ENCODE measurements around the gene AFAP1L1.
A peak's percentile ranks its signal among the peaks of the same experiment; 100 is the strongest.

AFAP1L1 gene

DNA sequence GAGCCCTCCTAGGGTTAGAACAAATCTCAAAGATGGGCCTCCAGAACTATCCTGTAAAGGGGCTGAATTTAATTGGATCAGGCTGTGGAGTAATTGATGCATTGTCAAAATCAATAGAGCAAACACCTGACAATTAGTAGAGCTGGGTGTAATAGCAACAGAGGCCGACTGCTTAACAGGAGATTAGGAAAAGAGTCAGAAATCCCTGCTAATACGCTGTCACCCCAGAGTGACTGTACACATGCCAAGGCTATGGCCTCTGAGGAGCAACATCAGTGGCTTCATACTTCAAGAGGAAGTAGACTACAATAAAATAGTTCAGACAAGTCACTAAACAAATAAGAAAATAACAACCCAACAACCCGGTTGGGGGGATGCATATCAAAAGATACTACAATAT, 55.0 kb downstream of the AFAP1L1 start:
- Histone ChIP-seq H3K36me3 (no peaks in the 10 kb centered on the region), H3K4me3 (ENCODE audit: low read depth, low read length) (no peak overlapping the region), H3K9me3 (ENCODE audit: severe bottlenecking) (no peaks in the 10 kb centered on the region), H3K27ac (no peak overlapping the region), H3K27me3 (ENCODE audit: insufficient read depth, low read depth, severe bottlenecking) (peaks cover 62% of the 10 kb centered on the region)
- DNase-seq: peak; percentile 66
- TF ChIP-seq, protein P1, sequence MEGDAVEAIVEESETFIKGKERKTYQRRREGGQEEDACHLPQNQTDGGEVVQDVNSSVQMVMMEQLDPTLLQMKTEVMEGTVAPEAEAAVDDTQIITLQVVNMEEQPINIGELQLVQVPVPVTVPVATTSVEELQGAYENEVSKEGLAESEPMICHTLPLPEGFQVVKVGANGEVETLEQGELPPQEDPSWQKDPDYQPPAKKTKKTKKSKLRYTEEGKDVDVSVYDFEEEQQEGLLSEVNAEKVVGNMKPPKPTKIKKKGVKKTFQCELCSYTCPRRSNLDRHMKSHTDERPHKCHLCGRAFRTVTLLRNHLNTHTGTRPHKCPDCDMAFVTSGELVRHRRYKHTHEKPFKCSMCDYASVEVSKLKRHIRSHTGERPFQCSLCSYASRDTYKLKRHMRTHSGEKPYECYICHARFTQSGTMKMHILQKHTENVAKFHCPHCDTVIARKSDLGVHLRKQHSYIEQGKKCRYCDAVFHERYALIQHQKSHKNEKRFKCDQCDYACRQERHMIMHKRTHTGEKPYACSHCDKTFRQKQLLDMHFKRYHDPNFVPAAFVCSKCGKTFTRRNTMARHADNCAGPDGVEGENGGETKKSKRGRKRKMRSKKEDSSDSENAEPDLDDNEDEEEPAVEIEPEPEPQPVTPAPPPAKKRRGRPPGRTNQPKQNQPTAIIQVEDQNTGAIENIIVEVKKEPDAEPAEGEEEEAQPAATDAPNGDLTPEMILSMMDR (IDR thresholded peaks at IDR 0.05; ENCODE audit: low read depth, low read length): no peak

DNA sequence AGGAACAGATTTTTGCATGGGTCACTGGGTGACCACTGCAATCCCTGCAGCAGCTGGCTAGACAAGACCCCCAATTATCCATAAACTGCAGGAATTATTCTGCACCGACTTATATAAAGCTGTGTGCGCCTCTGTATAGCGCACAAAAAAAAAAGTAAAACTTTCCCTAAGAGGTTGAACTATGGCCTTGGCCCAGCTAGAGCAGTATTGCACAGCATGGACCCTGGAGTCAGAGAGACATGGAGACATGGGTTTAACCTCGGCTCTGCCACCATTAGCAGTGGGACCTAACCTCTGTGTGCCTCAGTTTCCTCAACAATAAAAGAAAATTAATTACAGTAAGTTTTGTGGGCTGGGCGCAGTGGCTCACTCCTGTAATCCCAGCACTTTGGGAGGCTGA, 56.5 kb downstream of the AFAP1L1 start:
- no peaks in the 10 kb centered on the region for H3K9me3 ChIP-seq (ENCODE audit: severe bottlenecking)
- H3K27ac ChIP-seq: no peak overlapping the region
- H3K4me3 ChIP-seq (ENCODE audit: low read depth, low read length): no peak overlapping the region
- DNase-seq: no peak
- peaks cover 75% of the 10 kb centered on the region for H3K27me3 ChIP-seq (ENCODE audit: insufficient read depth, low read depth, severe bottlenecking)
- TF ChIP-seq, protein P1 (IDR thresholded peaks at IDR 0.05; ENCODE audit: low read depth, low read length): no peak
- no peaks in the 10 kb centered on the region for H3K36me3 ChIP-seq

DNA sequence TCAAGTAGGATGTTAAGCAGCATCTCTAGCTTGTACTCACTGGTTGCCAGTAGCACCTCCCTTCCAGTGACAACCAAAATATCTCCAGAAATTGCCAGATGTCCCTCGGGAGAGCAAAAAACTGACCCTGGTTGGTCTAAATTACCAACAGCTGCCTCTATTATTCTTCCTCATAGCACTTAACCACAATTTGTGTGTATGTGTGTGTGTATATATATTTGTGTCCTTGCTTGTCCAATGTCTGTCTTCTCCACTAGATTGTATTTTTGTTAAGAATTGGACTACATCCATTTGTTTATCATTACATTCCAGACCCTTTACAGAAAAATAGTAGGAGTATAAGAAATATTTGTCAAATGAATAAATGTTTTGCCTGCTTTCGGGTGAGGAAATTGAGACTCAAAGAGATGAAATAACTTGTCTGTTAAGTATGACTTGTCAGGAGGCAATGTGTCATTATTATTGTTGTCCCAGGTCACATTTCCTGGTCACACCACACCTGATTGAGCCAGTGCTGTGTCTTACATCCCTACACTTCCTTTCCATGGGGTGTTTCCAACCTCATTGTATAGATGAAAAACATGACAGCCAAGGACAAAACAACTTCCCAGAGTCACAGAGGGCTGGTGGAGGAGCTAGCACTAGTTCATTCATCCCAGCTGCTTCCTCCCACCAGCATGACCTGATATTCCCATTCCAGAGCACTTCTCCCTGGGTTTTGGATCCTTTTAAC, 62.2 kb downstream of the AFAP1L1 start:
- no peaks in the 10 kb centered on the region for H3K36me3 ChIP-seq
- TF ChIP-seq, protein P1 (IDR thresholded peaks at IDR 0.05; ENCODE audit: low read depth, low read length): no peak
- DNase-seq: no peak
- no peak overlapping the region for H3K27ac ChIP-seq
- peaks cover 61% of the 10 kb centered on the region for H3K27me3 ChIP-seq (ENCODE audit: insufficient read depth, low read depth, severe bottlenecking)
- no peaks in the 10 kb centered on the region for H3K9me3 ChIP-seq (ENCODE audit: severe bottlenecking)
- no peak overlapping the region for H3K4me3 ChIP-seq (ENCODE audit: low read depth, low read length)

DNA sequence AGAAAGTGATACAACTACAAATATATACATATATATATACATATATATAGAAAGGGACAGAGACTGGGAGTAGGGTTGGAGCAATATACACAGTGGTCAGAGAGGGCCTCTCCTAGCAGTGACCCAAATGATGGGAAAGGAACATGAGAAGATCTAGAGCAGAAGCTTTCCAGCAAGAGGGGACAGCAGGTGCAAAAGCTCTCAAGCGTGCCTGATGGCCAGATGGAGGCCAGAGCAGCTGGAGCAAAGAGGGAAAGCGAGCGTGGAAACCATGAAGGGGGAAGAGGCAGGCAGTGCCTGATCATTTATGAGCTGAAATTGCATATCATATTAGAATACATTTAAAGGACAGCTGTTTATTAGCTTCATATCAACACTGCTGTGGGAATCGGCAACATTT, 66.1 kb downstream of the AFAP1L1 start:
- Histone ChIP-seq H3K27me3 (ENCODE audit: insufficient read depth, low read depth, severe bottlenecking) (peaks cover 41% of the 10 kb centered on the region), H3K27ac (no peak overlapping the region), H3K9me3 (ENCODE audit: severe bottlenecking) (no peaks in the 10 kb centered on the region), H3K4me3 (ENCODE audit: low read depth, low read length) (no peak overlapping the region), H3K36me3 (no peaks in the 10 kb centered on the region)
- TF ChIP-seq, protein P1 (IDR thresholded peaks at IDR 0.05; ENCODE audit: low read depth, low read length): no peak
- DNase-seq: peak; percentile 44

DNA sequence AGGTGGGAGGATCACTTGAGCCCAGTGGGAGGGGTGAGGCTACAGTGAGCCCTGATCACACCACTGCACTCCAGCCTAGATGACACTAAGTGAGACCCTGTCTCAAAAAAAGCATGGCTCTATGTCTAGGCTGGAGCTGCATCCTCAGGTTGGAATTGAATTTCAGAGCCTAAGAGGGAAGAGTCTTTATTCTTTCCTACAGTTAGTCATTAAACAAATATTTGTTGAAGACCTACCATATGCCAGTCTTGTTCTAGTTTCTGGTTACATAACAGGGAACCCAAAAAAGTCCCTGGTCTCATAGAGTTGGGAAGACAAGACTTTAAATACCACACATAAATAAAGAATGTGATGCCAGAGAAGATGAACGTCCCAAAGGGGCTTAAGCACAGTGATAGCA, 66.7 kb downstream of the AFAP1L1 start:
- TF ChIP-seq, protein P1 (IDR thresholded peaks at IDR 0.05; ENCODE audit: low read depth, low read length): no peak
- Histone ChIP-seq H3K27ac (no peak overlapping the region), H3K27me3 (ENCODE audit: insufficient read depth, low read depth, severe bottlenecking) (peaks cover 36% of the 10 kb centered on the region), H3K36me3 (no peaks in the 10 kb centered on the region), H3K4me3 (ENCODE audit: low read depth, low read length) (no peak overlapping the region), H3K9me3 (ENCODE audit: severe bottlenecking) (no peaks in the 10 kb centered on the region)
- DNase-seq: no peak

DNA sequence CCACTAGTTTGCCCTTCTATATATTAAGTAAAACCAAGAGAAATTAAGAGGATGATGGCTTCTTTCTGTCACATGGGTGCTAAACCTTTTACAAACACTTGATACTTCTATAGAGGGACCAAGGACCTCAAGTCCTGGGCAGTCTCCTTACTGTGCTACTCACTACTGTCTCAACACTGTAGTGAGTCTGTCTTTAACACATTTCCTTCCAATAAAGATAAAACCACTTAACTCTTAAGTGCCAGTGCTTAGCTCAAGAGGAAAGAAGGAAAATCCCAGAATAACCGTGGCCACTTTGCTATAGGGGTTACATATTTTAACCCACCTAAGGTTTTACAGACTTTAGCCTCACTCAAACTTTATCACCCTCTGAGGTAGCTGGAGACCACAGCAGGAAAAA, 69.3 kb downstream of the AFAP1L1 start:
- H3K27ac ChIP-seq: no peak overlapping the region
- no peak for DNase-seq
- no peak overlapping the region for H3K4me3 ChIP-seq (ENCODE audit: low read depth, low read length)
- peaks cover 15% of the 10 kb centered on the region for H3K27me3 ChIP-seq (ENCODE audit: insufficient read depth, low read depth, severe bottlenecking)
- H3K9me3 ChIP-seq (ENCODE audit: severe bottlenecking): no peaks in the 10 kb centered on the region
- TF ChIP-seq, protein P1 (IDR thresholded peaks at IDR 0.05; ENCODE audit: low read depth, low read length): no peak
- H3K36me3 ChIP-seq: no peaks in the 10 kb centered on the region
